ENCODE data around the gene SLC39A5. TPM values are rescaled to one million over a fixed set of nuclear protein-coding genes. Genes with fewer than 3 reads are reported as not detected.
A peak's percentile ranks its signal among the peaks of the same experiment; 100 is the strongest.

The SLC39A5 gene
- total and polyA plus RNA-seq, 2 of the 13 experiments (the other 11 are each of a cell fraction or from before 2014, with no cell fraction given) = 59.7 to 101 TPM

- TF ChIP-seq ZNF549 (CRISPR knock-in tag; IDR thresholded peaks at IDR 0.05) = no peak
- no peak for TF ChIP-seq NAIF1 (CRISPR knock-in tag; IDR thresholded peaks at IDR 0.05; ENCODE audit: borderline replicate concordance)
- peak; percentile 54; the same call in 1 of the 2 replicates for TF ChIP-seq ISL2 (CRISPR knock-in tag; IDR thresholded peaks at IDR 0.05)
- no peak; the same call in 1 of the 2 replicates for TF ChIP-seq REPIN1 (CRISPR knock-in tag; IDR thresholded peaks at IDR 0.05; ENCODE audit: borderline replicate concordance, low read depth)
- TF ChIP-seq ZNF670 (CRISPR knock-in tag; IDR thresholded peaks at IDR 0.05; ENCODE audit: borderline replicate concordance) = no peak
- TF ChIP-seq AKAP8 (CRISPR knock-in tag; IDR thresholded peaks at IDR 0.05) = no peak
- TF ChIP-seq ZNF205 (CRISPR knock-in tag; IDR thresholded peaks at IDR 0.05) = peak; percentile 80
- no peak for TF ChIP-seq ZNF724P (CRISPR knock-in tag; IDR thresholded peaks at IDR 0.05; ENCODE audit: borderline replicate concordance)
- no peak for TF ChIP-seq HNF1B (CRISPR knock-in tag; IDR thresholded peaks at IDR 0.05)
- peak; percentile 74; the same call in 1 of the 2 replicates for TF ChIP-seq IRF9 (CRISPR knock-in tag; IDR thresholded peaks at IDR 0.05; ENCODE audit: borderline replicate concordance)
- 0 out of 2 replicates have a peak, but pooled peaks have one; percentile 11 for TF ChIP-seq HOMEZ (CRISPR knock-in tag; IDR thresholded peaks at IDR 0.05; ENCODE audit: low read depth)
- TF ChIP-seq CC2D1A (CRISPR knock-in tag; IDR thresholded peaks at IDR 0.05) = 0 out of 2 replicates have a peak, but pooled peaks have one; percentile 22
- no peak for TF ChIP-seq ZFP36L1 (CRISPR knock-in tag; IDR thresholded peaks at IDR 0.05)
- no peak for TF ChIP-seq MXD1 (CRISPR knock-in tag; IDR thresholded peaks at IDR 0.05)
- no peak for TF ChIP-seq ZSCAN25 (CRISPR knock-in tag; IDR thresholded peaks at IDR 0.05)
- no peak for TF ChIP-seq SIX4 (CRISPR knock-in tag; IDR thresholded peaks at IDR 0.05)
- TF ChIP-seq SALL2 (CRISPR knock-in tag; IDR thresholded peaks at IDR 0.05) = no peak
- TF ChIP-seq EEA1 (CRISPR knock-in tag; IDR thresholded peaks at IDR 0.05; ENCODE audit: borderline replicate concordance) = 0 out of 2 replicates have a peak, but pooled peaks have one; percentile 12
- TF ChIP-seq ZC3H13 (CRISPR knock-in tag; IDR thresholded peaks at IDR 0.05) = peak; percentile 43; the same call in 1 of the 2 replicates
- TF ChIP-seq HCFC1 (IDR thresholded peaks at IDR 0.05; ENCODE audit: low read depth, low read length) = peak; percentile 23; the same call in 1 of the 2 replicates
- no peak for TF ChIP-seq ZBTB21 (CRISPR knock-in tag; IDR thresholded peaks at IDR 0.05)
- no peak for TF ChIP-seq ZNF468 (CRISPR knock-in tag; IDR thresholded peaks at IDR 0.05)
- TF ChIP-seq RXRB (CRISPR knock-in tag; IDR thresholded peaks at IDR 0.05; ENCODE audit: borderline replicate concordance) = peak; percentile 54; the same call in 1 of the 2 replicates
- TF ChIP-seq TBX2 (CRISPR knock-in tag; IDR thresholded peaks at IDR 0.05; ENCODE audit: borderline replicate concordance) = no peak
- TF ChIP-seq ZNF790 (CRISPR knock-in tag; IDR thresholded peaks at IDR 0.05; ENCODE audit: borderline replicate concordance) = 0 out of 2 replicates have a peak, but pooled peaks have one; percentile 63
Measured at GRCh38 chr12:56189918-56190694, 39.7 kb upstream of the SLC39A5 start (continued).

Data from HepG2 (cell line).